Body of pancreas (tissue), 4 donors: ENCODE results near the gene COPZ1.
A peak's percentile ranks its signal among the peaks of the same experiment; 100 is the strongest.

Experiments used
- POLR2A ChIP-seq, 3 donors: fragments of 450-650 bp; IDR thresholded peaks; one replicate each; pipeline ENCODE4 v1.6.1; 2016; ENCODE audit warnings: antibody characterized with exemption in 3 of 3, mild to moderate bottlenecking in 2 of 3
- TF ChIP-seq, protein P1 (sequence below), 7 experiments: fragments of 450-650 bp in 4 of 7; fragments of 200-600 bp in 3 of 7; sonication (generic) in 3 of 7; IDR thresholded peaks; one replicate each; pipeline ENCODE4 v1.5.1; 2016 to 2019; ENCODE audit warnings: antibody characterized with exemption in 7 of 7

- TF ChIP-seq POLR2A (IDR thresholded peaks at IDR 0.05) = peak; percentile 88 to 99 (median 99)
- TF ChIP-seq, protein P1, sequence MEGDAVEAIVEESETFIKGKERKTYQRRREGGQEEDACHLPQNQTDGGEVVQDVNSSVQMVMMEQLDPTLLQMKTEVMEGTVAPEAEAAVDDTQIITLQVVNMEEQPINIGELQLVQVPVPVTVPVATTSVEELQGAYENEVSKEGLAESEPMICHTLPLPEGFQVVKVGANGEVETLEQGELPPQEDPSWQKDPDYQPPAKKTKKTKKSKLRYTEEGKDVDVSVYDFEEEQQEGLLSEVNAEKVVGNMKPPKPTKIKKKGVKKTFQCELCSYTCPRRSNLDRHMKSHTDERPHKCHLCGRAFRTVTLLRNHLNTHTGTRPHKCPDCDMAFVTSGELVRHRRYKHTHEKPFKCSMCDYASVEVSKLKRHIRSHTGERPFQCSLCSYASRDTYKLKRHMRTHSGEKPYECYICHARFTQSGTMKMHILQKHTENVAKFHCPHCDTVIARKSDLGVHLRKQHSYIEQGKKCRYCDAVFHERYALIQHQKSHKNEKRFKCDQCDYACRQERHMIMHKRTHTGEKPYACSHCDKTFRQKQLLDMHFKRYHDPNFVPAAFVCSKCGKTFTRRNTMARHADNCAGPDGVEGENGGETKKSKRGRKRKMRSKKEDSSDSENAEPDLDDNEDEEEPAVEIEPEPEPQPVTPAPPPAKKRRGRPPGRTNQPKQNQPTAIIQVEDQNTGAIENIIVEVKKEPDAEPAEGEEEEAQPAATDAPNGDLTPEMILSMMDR (IDR thresholded peaks at IDR 0.05) = peak in 1 of 7 experiments; percentile 17
These were observed 44.3 kb upstream of the COPZ1 start, which contains the start of gene HNRNPA1 for GRCh38 chr12:54280468-54281260.
